IMR-90 (cell line): Measurements from ENCODE around the gene PRIMA1. TPM values are rescaled to one million over a fixed set of nuclear protein-coding genes. Genes with fewer than 3 reads are reported as not detected.

Source experiments
- ATAC-seq: fragments of 200-7000 bp; cut with Tn5 transposase; 2 replicates; pipeline ENCODE4 v1.9.1; 2020; ENCODE audit warnings: low read depth, mild to moderate bottlenecking, moderate library complexity
- BruUV-seq: library from RNA; stranded (reverse); fragments of 400-500 nt; replicated peaks from 2 replicates; lab custom pipeline; 2021; lab: Mats Ljungman, UMichigan
- CTCF ChIA-PET: fragments of 300-600 bp; formaldehyde crosslinking; extraction: SDS; loops from one replicate; lab custom pipeline; 2021; ENCODE audit warnings: antibody characterized with exemption; lab: Yijun Ruan, JAX
- POLR2A ChIA-PET: fragments of 300-600 bp; sonication (Branson Sonifier 250); formaldehyde crosslinking; loops from one replicate; lab custom pipeline; 2022; ENCODE audit warnings: antibody characterized with exemption; ENCODE audit not compliant: unreplicated experiment; lab: Charles Lee
- DNase-seq: peaks from one replicate; pipeline ENCODE4 v3.0.0; 2013
- H2AFZ ChIP-seq: replicated peaks from 2 replicates; pipeline ENCODE3; 2013; ENCODE audit warnings: low read length, mild to moderate bottlenecking; ENCODE audit not compliant: poor library complexity
- H2AK5ac ChIP-seq: 2 replicates; pipeline ENCODE4 v1.6.1; 2013; ENCODE audit warnings: low read depth, low read length, inconsistent platforms
- H2AK9ac ChIP-seq: replicated peaks from 2 replicates; pipeline ENCODE3; 2013; ENCODE audit warnings: mild to moderate bottlenecking, low read depth, low read length, moderate library complexity; ENCODE audit not compliant: poor library complexity
- H2BK120ac ChIP-seq: 2 replicates; pipeline ENCODE4 v1.6.1; 2013; ENCODE audit warnings: low read depth, low read length, inconsistent platforms
- H2BK15ac ChIP-seq: 3 replicates; pipeline ENCODE4 v1.6.1; 2013; ENCODE audit warnings: low read depth, low read length, inconsistent platforms
- H2BK20ac ChIP-seq: 2 replicates; pipeline ENCODE4 v1.6.1; 2013; ENCODE audit warnings: low read depth, mild to moderate bottlenecking, inconsistent platforms, low read length, moderate library complexity
- H2BK5ac ChIP-seq: 2 replicates; pipeline ENCODE4 v1.6.1; 2013; ENCODE audit warnings: mild to moderate bottlenecking, low read depth, low read length, inconsistent platforms; ENCODE audit not compliant: poor library complexity, severe bottlenecking
- H3K14ac ChIP-seq: replicated peaks from 2 replicates; pipeline ENCODE4 v1.6.1; 2013; ENCODE audit warnings: low read depth, low read length, inconsistent platforms
- H3K18ac ChIP-seq: 2 replicates; pipeline ENCODE4 v1.6.1; 2013; ENCODE audit warnings: low read depth, low read length, control low read depth
- H3K23ac ChIP-seq: 2 replicates; pipeline ENCODE4 v1.6.1; 2013; ENCODE audit warnings: low read depth, low read length, inconsistent platforms
- H3K27ac ChIP-seq: 2 replicates; pipeline ENCODE4 v1.5.1; 2013; ENCODE audit warnings: mild to moderate bottlenecking, control low read depth, low read length; ENCODE audit not compliant: insufficient read depth
- H3K27me3 ChIP-seq: 2 replicates; pipeline ENCODE4 v1.6.1; 2013; ENCODE audit warnings: low read length; ENCODE audit not compliant: control insufficient read depth, insufficient read depth
- H3K36me3 ChIP-seq: 2 replicates; pipeline ENCODE4 v1.6.1; 2013; ENCODE audit warnings: low read length, mixed read lengths; ENCODE audit not compliant: control insufficient read depth, insufficient read depth
- H3K4ac ChIP-seq: 2 replicates; pipeline ENCODE4 v1.6.1; 2013; ENCODE audit warnings: low read depth, low read length, inconsistent platforms
- H3K4me1 ChIP-seq: 2 replicates; pipeline ENCODE4 v1.6.1; 2013; ENCODE audit warnings: low read length, mixed read lengths; ENCODE audit not compliant: control insufficient read depth, insufficient read depth
- H3K4me2 ChIP-seq: 2 replicates; pipeline ENCODE4 v1.6.1; 2013; ENCODE audit warnings: low read depth, mild to moderate bottlenecking, control low read depth, low read length, moderate library complexity
- H3K4me3 ChIP-seq: 2 replicates; pipeline ENCODE4 v1.5.1; 2013; ENCODE audit warnings: low read depth, mild to moderate bottlenecking, control low read depth, low read length, moderate library complexity; ENCODE audit not compliant: insufficient read depth
- H3K56ac ChIP-seq: 2 replicates; pipeline ENCODE4 v1.6.1; 2013; ENCODE audit warnings: low read length, inconsistent platforms; ENCODE audit not compliant: insufficient read depth; ENCODE audit errors: extremely low read depth
- H3K79me1 ChIP-seq, 2 experiments: 2 replicates each; pipeline ENCODE4 v1.6.1; 2013; ENCODE audit warnings: low read length in 2 of 2, inconsistent platforms in 1 of 2, low read depth in 1 of 2
- H3K9ac ChIP-seq: 2 replicates; pipeline ENCODE4 v1.6.1; 2013; ENCODE audit warnings: low read depth, low read length, control low read depth
- H3K9me1 ChIP-seq: 2 replicates; pipeline ENCODE4 v1.6.1; 2013; ENCODE audit warnings: low read length, inconsistent platforms; ENCODE audit not compliant: insufficient read depth
- H3K9me3 ChIP-seq: 2 replicates; pipeline ENCODE4 v1.6.1; 2013; ENCODE audit warnings: low read length; ENCODE audit not compliant: control insufficient read depth, insufficient read depth
- H4K20me1 ChIP-seq: 2 replicates; pipeline ENCODE4 v1.6.1; 2013; ENCODE audit warnings: low read length, inconsistent platforms; ENCODE audit not compliant: insufficient read depth
- H4K5ac ChIP-seq: 2 replicates; pipeline ENCODE4 v1.6.1; 2013; ENCODE audit warnings: mild to moderate bottlenecking, low read depth, low read length, control low read depth
- H4K8ac ChIP-seq, 2 experiments: 2 replicates each; pipeline ENCODE4 v1.6.1; 2013; ENCODE audit warnings: low read depth in 2 of 2, low read length in 2 of 2, control low read depth in 1 of 2, inconsistent platforms in 1 of 2
- H4K91ac ChIP-seq: 2 replicates; pipeline ENCODE4 v1.6.1; 2013; ENCODE audit warnings: low read depth, low read length, inconsistent platforms; ENCODE audit not compliant: insufficient read depth
- CTCF ChIP-seq: conservative IDR thresholded peaks from 2 replicates; pipeline ENCODE4 v1.5.1; 2012; ENCODE audit warnings: mild to moderate bottlenecking, low read depth, low read length, improper control_type of control experiment
- MAFK ChIP-seq: IDR thresholded peaks from 2 replicates; pipeline ENCODE4 v1.6.1; 2012; ENCODE audit warnings: low read depth, low read length, improper control_type of control experiment
- SMC3 ChIP-seq: fragments of 150-350 bp; IDR thresholded peaks from 2 replicates; pipeline ENCODE4 v1.6.1; 2016; ENCODE audit warnings: low read depth, mild to moderate bottlenecking, antibody characterized with exemption, low read length, moderate library complexity
- WGBS, 2 experiments: methylation state at CpG; one replicate each; pipeline versions ENCODE4 v1.1.5 to v1.1.7; 2013; ENCODE audit warnings: missing lambda C conversion rate in 2 of 2; ENCODE audit not compliant: insufficient read length in 1 of 2; ENCODE audit errors: extremely low coverage in 2 of 2; 5-methylcytosine and 5-hydroxymethylcytosine counted together
- dilution Hi-C: fragments of 300-500 bp; cut with HindIII; formaldehyde crosslinking; loops from one replicate; pipeline ENCODE4 v1.14.3; 2018; ENCODE audit warnings: low sequenced_read_pairs; ENCODE audit not compliant: unreplicated experiment
- in situ Hi-C: fragments of 300-500 bp; cut with MboI; formaldehyde crosslinking; loops from 3 replicates; pipeline ENCODE4 v1.14.3; 2019; ENCODE audit warnings: low sequenced_read_pairs, inconsistent platforms, mixed read lengths
- intact Hi-C: fragments of 100-400 bp; cut with micrococcal nuclease; formaldehyde crosslinking; loops from 2 replicates; pipeline ENCODE4 v1.10.0; 2022
- polyA plus RNA-seq, 3 experiments: library from polyadenylated mRNA; depleted of rRNA; stranded (reverse); fragments of >200 nt; gene quantifications; 2 replicates each; pipeline ENCODE4 v1.2.3, GENCODE V29; 2012; ENCODE audit warnings: low replicate concordance in 1 of 3
- total RNA-seq: library from RNA; depleted of rRNA; stranded (reverse); fragments of >200 nt; gene quantifications from 2 replicates; pipeline ENCODE4 v1.2.3, GENCODE V29; 2012

The PRIMA1 gene
- total and polyA plus RNA-seq, 2 of the 4 experiments (the other 2 are of a cell fraction), result not detected

GRCh38 chr14:93752980-93753561 is 35.2 kb downstream of the PRIMA1 start:
- Histone ChIP-seq H2BK15ac (no peak overlapping the region), H4K91ac (no peak overlapping the region), H3K9me3 (peaks cover 7% of the 10 kb centered on the region), H3K4me3 (no peak overlapping the region), H3K14ac (no peak overlapping the region), H4K5ac (no peak overlapping the region), H3K4me1 (no peaks in the 10 kb centered on the region), H2AFZ (no peak overlapping the region), H2AK9ac (no peak overlapping the region), H3K18ac (no peak overlapping the region), H2AK5ac (no peak overlapping the region), H3K23ac (no peak overlapping the region), H3K79me1 (no peaks in the 10 kb centered on the region), H3K4ac (no peak overlapping the region), H3K36me3 (no peaks in the 10 kb centered on the region), H4K8ac (no peak overlapping the region), H3K56ac (no peak overlapping the region), H3K9me1 (no peaks in the 10 kb centered on the region), H4K20me1 (no peaks in the 10 kb centered on the region), H3K4me2 (no peak overlapping the region), H2BK120ac (no peak overlapping the region), H3K27me3 (no peaks in the 10 kb centered on the region), H3K27ac (no peak overlapping the region), H2BK20ac (no peak overlapping the region), H3K9ac (no peak overlapping the region), H2BK5ac (no peak overlapping the region)
- dilution Hi-C loops (no loop called here), in situ Hi-C loops (no loop called here), intact Hi-C loops (no loop called here)
- CTCF ChIA-PET, result no interaction called here
- ATAC-seq (no peak), DNase-seq (no peak)
- TF ChIP-seq SMC3, result no peak
- TF ChIP-seq CTCF, result no peak
- no peak for TF ChIP-seq MAFK
- BruUV-seq, result no TSS peak
- POLR2A ChIA-PET, result no interaction called here
- 60% methylated on average over 1 of the region's 4 CpGs; no CpG with 5 or more reads in 1 of the 2 experiments for WGBS, 2 experiments
